ENCODE data around the gene MATN4. TPM values are rescaled to one million over a fixed set of nuclear protein-coding genes. Genes with fewer than 3 reads are reported as not detected.

MATN4 gene
- total RNA-seq, 1 donor from 2014 or later: 0.75 TPM

- H3K9me3 Mint-ChIP-seq: no peaks in the 10 kb centered on the region
- peaks cover 13% of the 10 kb centered on the region for H3K36me3 Mint-ChIP-seq
- TF ChIP-seq CTCF (conservative IDR thresholded peaks at IDR 0.05): no peak
- H3K4me3 Mint-ChIP-seq: peak overlapping the region; percentile 54
- no peak for DNase-seq (ENCODE audit: extremely low spot score, unreplicated experiment)
- peaks cover 68% of the 10 kb centered on the region for H3K4me1 Mint-ChIP-seq (ENCODE audit: unreplicated experiment)
- peak overlapping the region; percentile 96 for H3K27ac Mint-ChIP-seq
- H3K27me3 Mint-ChIP-seq: no peaks in the 10 kb centered on the region
These were observed 31.0 kb upstream of the MATN4 start for GRCh38 chr20:45339084-45339483.

GRCh38 chr20:45338121-45339030, 30.3 kb upstream of the MATN4 start:
- H3K36me3 Mint-ChIP-seq: peaks cover 13% of the 10 kb centered on the region
- no peak for DNase-seq (ENCODE audit: extremely low spot score, unreplicated experiment)
- H3K9me3 Mint-ChIP-seq: no peaks in the 10 kb centered on the region
- H3K27ac Mint-ChIP-seq: peak overlapping the region; percentile 96
- peaks cover 62% of the 10 kb centered on the region for H3K4me1 Mint-ChIP-seq (ENCODE audit: unreplicated experiment)
- H3K4me3 Mint-ChIP-seq: peak overlapping the region; percentile 71
- H3K27me3 Mint-ChIP-seq: no peaks in the 10 kb centered on the region
- no peak for TF ChIP-seq CTCF (conservative IDR thresholded peaks at IDR 0.05)

GRCh38 chr20:45337367-45338120, 29.4 kb upstream of the MATN4 start:
- no peak for DNase-seq (ENCODE audit: extremely low spot score, unreplicated experiment)
- H3K4me3 Mint-ChIP-seq: peak overlapping the region; percentile 71
- peaks cover 54% of the 10 kb centered on the region for H3K4me1 Mint-ChIP-seq (ENCODE audit: unreplicated experiment)
- H3K36me3 Mint-ChIP-seq: peaks cover 13% of the 10 kb centered on the region
- H3K9me3 Mint-ChIP-seq: no peaks in the 10 kb centered on the region
- no peak for TF ChIP-seq CTCF (conservative IDR thresholded peaks at IDR 0.05)
- H3K27ac Mint-ChIP-seq: peak overlapping the region; percentile 96
- H3K27me3 Mint-ChIP-seq: no peaks in the 10 kb centered on the region

- H3K4me3 Mint-ChIP-seq: peak overlapping the region; percentile 71
- H3K36me3 Mint-ChIP-seq: peaks cover 13% of the 10 kb centered on the region
- peaks cover 48% of the 10 kb centered on the region for H3K4me1 Mint-ChIP-seq (ENCODE audit: unreplicated experiment)
- TF ChIP-seq CTCF (conservative IDR thresholded peaks at IDR 0.05): no peak
- no peaks in the 10 kb centered on the region for H3K27me3 Mint-ChIP-seq
- no peak for DNase-seq (ENCODE audit: extremely low spot score, unreplicated experiment)
- no peaks in the 10 kb centered on the region for H3K9me3 Mint-ChIP-seq
- H3K27ac Mint-ChIP-seq: peak overlapping the region; percentile 96
These were observed 28.6 kb upstream of the MATN4 start for GRCh38 chr20:45336530-45337366.

GRCh38 chr20:45330476-45330875, 22.4 kb upstream of the MATN4 start:
- H3K36me3 Mint-ChIP-seq: peaks cover 12% of the 10 kb centered on the region
- H3K4me1 Mint-ChIP-seq (ENCODE audit: unreplicated experiment): peaks cover under 1% of the 10 kb centered on the region
- DNase-seq (ENCODE audit: extremely low spot score, unreplicated experiment): no peak
- H3K9me3 Mint-ChIP-seq: no peaks in the 10 kb centered on the region
- no peak overlapping the region for H3K27ac Mint-ChIP-seq
- no peak overlapping the region for H3K4me3 Mint-ChIP-seq
- no peak for TF ChIP-seq CTCF (conservative IDR thresholded peaks at IDR 0.05)
- H3K27me3 Mint-ChIP-seq: no peaks in the 10 kb centered on the region
